Osteoblast (primary cell): ENCODE results near the gene BNC1. TPM values are rescaled to one million over a fixed set of nuclear protein-coding genes. Genes with fewer than 3 reads are reported as not detected.
A peak's percentile ranks its signal among the peaks of the same experiment; 100 is the strongest.

Experiments used
- DNase-seq: peaks from one replicate; pipeline ENCODE4 v3.0.0; 2011; ENCODE audit warnings: low spot score, mixed read lengths; ENCODE audit not compliant: insufficient read length; ENCODE audit errors: missing footprints
- H2AFZ ChIP-seq: 2 replicates; pipeline ENCODE4 v1.6.0; 2011; ENCODE audit warnings: mild to moderate bottlenecking, low read length
- H3K27ac ChIP-seq: 2 replicates; pipeline ENCODE4 v1.5.1; 2011; ENCODE audit warnings: mild to moderate bottlenecking, low read depth, low read length, moderate library complexity
- H3K27me3 ChIP-seq: 2 replicates; pipeline ENCODE4 v1.6.0; 2012; ENCODE audit warnings: mild to moderate bottlenecking, control low read depth, inconsistent platforms, low read length, moderate library complexity; ENCODE audit not compliant: insufficient read depth
- H3K36me3 ChIP-seq: 2 replicates; pipeline ENCODE4 v1.5.1; 2011; ENCODE audit warnings: mild to moderate bottlenecking, low read length, control low read depth, moderate library complexity; ENCODE audit not compliant: insufficient read depth
- H3K4me1 ChIP-seq: 2 replicates; pipeline ENCODE4 v1.5.1; 2011; ENCODE audit warnings: mild to moderate bottlenecking, low read length, control low read depth, moderate library complexity; ENCODE audit not compliant: insufficient read depth
- H3K4me2 ChIP-seq: 2 replicates; pipeline ENCODE4 v1.6.0; 2011; ENCODE audit warnings: mild to moderate bottlenecking, low read length; ENCODE audit not compliant: insufficient read depth
- H3K4me3 ChIP-seq: fragments of 200-600 bp; sonication (generic); 3 replicates; pipeline ENCODE4 v1.5.1; 2012; ENCODE audit warnings: mild to moderate bottlenecking, low read length, inconsistent platforms; ENCODE audit not compliant: insufficient read depth
- H3K79me2 ChIP-seq: 2 replicates; pipeline ENCODE4 v1.6.0; 2012; ENCODE audit warnings: mild to moderate bottlenecking, low read length, control low read depth, inconsistent platforms; ENCODE audit not compliant: insufficient read depth
- H3K9me3 ChIP-seq: 2 replicates; pipeline ENCODE4 v1.5.1; 2011; ENCODE audit warnings: low read depth, low read length, control low read depth
- H4K20me1 ChIP-seq: 2 replicates; pipeline ENCODE4 v1.6.0; 2012; ENCODE audit warnings: mild to moderate bottlenecking, low read length, control low read depth; ENCODE audit not compliant: insufficient read depth
- CTCF ChIP-seq: IDR thresholded peaks from 2 replicates; pipeline ENCODE4 v1.5.1; 2011; ENCODE audit warnings: mild to moderate bottlenecking, low read depth, low read length, moderate library complexity; ENCODE audit errors: extremely low read depth
- total RNA-seq: library from RNA; depleted of rRNA; stranded (reverse); fragments of >200 nt; gene quantifications from 2 replicates; pipeline ENCODE4 v1.2.3, GENCODE V29; 2012

The BNC1 gene
- total RNA-seq, 1 donor = 3.3 TPM

GRCh38 chr15:83290236-83290635 is 5.8 kb upstream of the BNC1 start:
- H4K20me1 ChIP-seq = no peaks in the 10 kb centered on the region
- H3K9me3 ChIP-seq = no peaks in the 10 kb centered on the region
- no peaks in the 10 kb centered on the region for H3K27me3 ChIP-seq
- H3K4me3 ChIP-seq = no peak overlapping the region
- no peak overlapping the region for H3K4me2 ChIP-seq
- no peaks in the 10 kb centered on the region for H3K79me2 ChIP-seq
- H3K36me3 ChIP-seq = no peaks in the 10 kb centered on the region
- H2AFZ ChIP-seq = no peak overlapping the region
- H3K27ac ChIP-seq = no peak overlapping the region
- H3K4me1 ChIP-seq = peaks cover 52% of the 10 kb centered on the region
- DNase-seq = no peak
- TF ChIP-seq CTCF = no peak

- peak; percentile 61 for DNase-seq
- peaks cover 52% of the 10 kb centered on the region for H3K4me1 ChIP-seq
- H3K4me2 ChIP-seq = peak overlapping the region; percentile 48
- no peak for TF ChIP-seq CTCF
- H3K9me3 ChIP-seq = no peaks in the 10 kb centered on the region
- H3K36me3 ChIP-seq = no peaks in the 10 kb centered on the region
- no peaks in the 10 kb centered on the region for H3K79me2 ChIP-seq
- H4K20me1 ChIP-seq = no peaks in the 10 kb centered on the region
- no peaks in the 10 kb centered on the region for H3K27me3 ChIP-seq
- H3K27ac ChIP-seq = peak overlapping the region; percentile 91
- no peak overlapping the region for H2AFZ ChIP-seq
- no peak overlapping the region for H3K4me3 ChIP-seq
Measured at GRCh38 chr15:83289160-83289559, 4.7 kb upstream of the BNC1 start.

GRCh38 chr15:83288381-83288801 is 3.9 kb upstream of the BNC1 start:
- Histone ChIP-seq H4K20me1 (no peaks in the 10 kb centered on the region), H3K4me3 (no peak overlapping the region), H3K4me2 (peak overlapping the region; percentile 48), H3K27me3 (no peaks in the 10 kb centered on the region), H3K9me3 (no peaks in the 10 kb centered on the region), H2AFZ (peak overlapping the region; percentile 39), H3K79me2 (peaks cover 3% of the 10 kb centered on the region), H3K36me3 (no peaks in the 10 kb centered on the region), H3K4me1 (peaks cover 52% of the 10 kb centered on the region), H3K27ac (peak overlapping the region; percentile 91)
- no peak for TF ChIP-seq CTCF
- DNase-seq = no peak

GRCh38 chr15:83287541-83288027 is 3.1 kb upstream of the BNC1 start:
- peak overlapping the region; percentile 61 for H3K4me2 ChIP-seq
- peak; percentile 97 for DNase-seq
- H3K79me2 ChIP-seq = peaks cover 10% of the 10 kb centered on the region
- peaks cover 53% of the 10 kb centered on the region for H3K4me1 ChIP-seq
- no peaks in the 10 kb centered on the region for H3K9me3 ChIP-seq
- TF ChIP-seq CTCF = no peak
- H3K27me3 ChIP-seq = no peaks in the 10 kb centered on the region
- peak overlapping the region; percentile 91 for H3K27ac ChIP-seq
- no peaks in the 10 kb centered on the region for H3K36me3 ChIP-seq
- H3K4me3 ChIP-seq = no peak overlapping the region
- no peaks in the 10 kb centered on the region for H4K20me1 ChIP-seq
- H2AFZ ChIP-seq = no peak overlapping the region
